GM13977 (cell line): ENCODE measurements around the gene METTL9.

Experiments used
- DNase-seq: peaks from one replicate; pipeline ENCODE4 v3.0.0; 2012; ENCODE audit warnings: low spot score
- CTCF ChIP-seq: IDR thresholded peaks from 2 replicates; pipeline ENCODE4 v1.5.1; 2012; ENCODE audit warnings: mild to moderate bottlenecking, control low read depth; ENCODE audit not compliant: insufficient read depth; ENCODE audit errors: extremely low read depth, missing control alignments
- in situ Hi-C: fragments of 300-500 bp; cut with MboI; formaldehyde crosslinking; loops from one replicate; pipeline ENCODE4 v1.12.0; 2022; ENCODE audit warnings: low sequenced_read_pairs, low pct_unique_long_range_greater_than_20kb, mixed read lengths, inconsistent platforms; ENCODE audit not compliant: unreplicated experiment

METTL9 gene

GRCh38 chr16:21613781-21614180 lies 14.4 kb downstream of the METTL9 start:
- in situ Hi-C loops = no loop called here
- DNase-seq = no peak
- no peak for TF ChIP-seq CTCF

GRCh38 chr16:21614896-21615295 lies 15.5 kb downstream of the METTL9 start:
- no peak for TF ChIP-seq CTCF
- in situ Hi-C loops = no loop called here
- DNase-seq = no peak

- TF ChIP-seq CTCF = no peak
- in situ Hi-C loops = no loop called here
- DNase-seq = no peak
Observed at GRCh38 chr16:21617607-21618006, 18.2 kb downstream of the METTL9 start.

- in situ Hi-C loops = no loop called here
- no peak for TF ChIP-seq CTCF
- DNase-seq = no peak
Observed at GRCh38 chr16:21618281-21618680, 18.9 kb downstream of the METTL9 start.

GRCh38 chr16:21619765-21620425 lies 20.5 kb downstream of the METTL9 start:
- TF ChIP-seq CTCF = no peak
- DNase-seq = no peak
- in situ Hi-C loops = no loop called here

GRCh38 chr16:21620592-21620991 lies 21.2 kb downstream of the METTL9 start:
- in situ Hi-C loops = no loop called here
- no peak for DNase-seq

More at GRCh38 chr16:21620592-21620991, 21.2 kb downstream of the METTL9 start:
- no peak for TF ChIP-seq CTCF
